HG02852 (cell line): Measurements from ENCODE around the gene TMEM184B.
"Not testable (repeated sequence)": the region's sequence is repeated elsewhere in the genome, so short reads cannot be mapped to it uniquely, and the experiment has no call there.

Experiments
- ATAC-seq: cut with Tn5 transposase; IDR thresholded peaks from one replicate; pipeline ENCODE4 v1.9.1; 2021; ENCODE audit warnings: mild to moderate bottlenecking, moderate library complexity; ENCODE audit not compliant: unreplicated experiment

The TMEM184B gene

DNA sequence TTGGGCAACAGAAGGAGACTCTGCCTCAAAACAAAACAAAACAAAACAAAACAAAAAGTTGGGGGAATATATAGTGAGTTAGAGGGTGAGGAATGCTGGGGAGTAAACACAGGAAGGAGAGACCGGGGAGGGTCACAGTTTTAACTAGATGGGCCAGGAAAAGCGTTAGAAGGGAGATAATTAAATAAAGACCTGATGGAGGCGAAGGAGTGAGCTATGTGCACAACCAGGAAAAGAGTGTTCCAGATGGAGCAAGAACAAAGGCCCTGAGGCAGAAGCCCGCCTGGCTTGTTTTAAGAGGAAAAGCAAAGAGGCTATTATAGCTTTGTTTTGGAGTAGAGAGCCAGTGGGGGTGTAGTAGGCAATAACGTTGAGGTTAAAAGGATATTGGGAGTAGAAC, 86.4 kb downstream of the TMEM184B start:
- no peak for ATAC-seq

DNA sequence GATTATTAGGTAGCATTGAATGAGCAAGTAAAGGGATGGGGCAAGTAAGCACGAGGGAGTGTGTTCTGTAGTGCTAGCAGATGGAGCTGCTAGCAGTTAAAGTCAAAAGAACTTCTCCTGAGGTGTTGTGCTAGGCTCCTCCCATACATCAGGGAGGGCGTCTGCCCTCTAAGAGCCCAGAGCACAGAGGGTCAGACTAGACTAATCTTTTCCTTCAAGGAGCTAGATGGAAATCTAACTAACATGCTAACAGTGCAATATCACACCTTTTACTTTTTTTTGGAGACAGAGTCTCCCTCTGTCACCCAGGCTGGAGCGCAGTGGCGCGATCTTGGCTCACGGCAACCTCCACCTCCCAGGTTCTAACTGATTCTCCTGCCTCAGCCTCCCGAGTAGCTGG, 88.0 kb downstream of the TMEM184B start:
- ATAC-seq, result no peak

GRCh38 chr22:38181453-38182200, 91.2 kb downstream of the TMEM184B start, which contains the start of gene PLA2G6:
TSS of gene PLA2G6 (minus strand) at chr22:38181830. CDS start at chr22:38169426, 12,404 bp downstream.
- peak; percentile 89 for ATAC-seq

- no peak for ATAC-seq
Measured at GRCh38 chr22:38180841-38181452, 91.9 kb downstream of the TMEM184B start.

DNA sequence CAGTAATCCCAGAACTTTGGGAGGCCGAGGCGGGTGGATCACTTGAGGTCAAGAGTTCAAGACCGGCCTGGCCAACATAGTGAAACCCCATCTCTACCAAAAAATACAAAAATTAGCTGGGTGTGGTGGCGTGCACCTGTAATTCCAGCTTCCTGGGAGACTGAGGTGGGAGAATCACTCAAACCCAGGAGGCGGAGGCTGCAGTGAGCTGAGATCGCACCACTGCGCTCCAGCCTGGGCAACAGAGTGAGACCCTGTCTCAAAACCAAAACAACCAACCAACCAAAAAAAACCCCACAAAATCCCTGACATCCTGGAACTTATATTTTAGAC, 94.2 kb downstream of the TMEM184B start:
- ATAC-seq, result not testable (repeated sequence)

- no peak for ATAC-seq
Measured at GRCh38 chr22:38177926-38178604, 94.7 kb downstream of the TMEM184B start.

- not testable (repeated sequence) for ATAC-seq
Measured at GRCh38 chr22:38177571-38177925, 95.3 kb downstream of the TMEM184B start.

- ATAC-seq, result no peak
Measured at GRCh38 chr22:38177044-38177443, 95.8 kb downstream of the TMEM184B start.

DNA sequence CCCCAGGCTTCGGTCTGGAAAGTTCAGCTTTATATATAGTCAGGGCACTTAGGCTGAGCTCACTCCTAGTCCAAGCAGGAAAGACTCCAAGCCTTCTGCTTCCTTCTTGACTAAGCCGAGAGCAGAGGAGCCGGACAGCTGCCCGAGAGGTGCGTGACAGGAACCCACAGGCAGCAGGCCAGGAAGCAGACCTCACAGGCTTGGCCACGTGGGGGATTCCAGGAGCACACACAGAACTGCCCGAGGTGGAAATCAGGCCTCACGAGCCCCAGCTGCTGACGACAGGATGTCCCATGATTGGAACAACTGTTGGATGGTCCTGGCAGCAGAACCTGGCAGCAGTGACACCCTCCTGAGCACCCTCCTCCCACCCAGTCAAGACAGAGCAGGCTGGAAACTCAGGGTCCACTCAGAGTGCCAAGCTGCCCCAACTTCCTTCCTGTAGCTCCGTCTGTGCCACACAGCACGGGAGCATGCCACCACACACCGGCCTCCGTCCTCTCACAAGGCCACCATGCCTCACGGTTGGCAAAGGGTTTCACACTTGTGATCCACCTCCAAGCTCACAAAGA, 96.6 kb downstream of the TMEM184B start:
- no peak for ATAC-seq

GRCh38 chr22:38175206-38176118, 97.3 kb downstream of the TMEM184B start:
- no peak for ATAC-seq

- ATAC-seq, result no peak
Measured at GRCh38 chr22:38174626-38175025, 98.2 kb downstream of the TMEM184B start.

DNA sequence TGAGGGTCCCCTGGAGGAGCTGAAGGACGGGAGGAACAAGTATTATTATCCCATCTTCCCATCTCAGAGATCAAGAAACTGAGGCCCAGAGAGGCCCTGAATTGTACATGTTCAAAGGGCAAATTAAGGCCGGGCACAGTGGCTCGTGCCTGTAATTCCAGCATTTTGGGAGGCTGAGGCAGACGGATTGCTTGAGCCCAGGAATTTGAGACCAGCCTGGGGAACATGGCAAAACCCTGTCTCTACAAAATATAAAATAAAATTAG, 99.2 kb downstream of the TMEM184B start:
- no peak for ATAC-seq

GRCh38 chr22:38172832-38173640, 99.8 kb downstream of the TMEM184B start:
- ATAC-seq, result no peak

- no peak for ATAC-seq
Measured at GRCh38 chr22:38171927-38172831, 100.6 kb downstream of the TMEM184B start.

DNA sequence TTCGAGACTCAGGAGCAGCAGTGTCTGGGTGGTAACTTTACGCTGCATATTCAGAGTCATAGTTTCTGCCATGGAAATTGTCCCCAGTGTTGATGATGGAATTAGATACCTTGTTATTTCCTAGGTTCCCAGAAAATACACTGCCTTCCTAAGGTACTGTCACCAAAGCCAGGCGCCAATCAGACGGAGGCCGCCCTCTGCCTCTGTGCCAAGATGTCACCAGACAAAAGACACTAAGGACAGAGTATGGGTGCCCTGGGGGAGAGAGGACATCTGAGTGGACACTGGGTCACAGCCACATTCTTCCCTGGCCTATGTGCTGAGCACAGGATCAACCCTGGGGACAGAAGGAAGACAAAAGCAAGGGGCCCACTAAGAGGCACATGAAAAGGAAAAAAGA, 102.3 kb downstream of the TMEM184B start:
- no peak for ATAC-seq
